GM12874 (cell line): ENCODE measurements around the gene C14orf180.

Experiments used
- CTCF ChIP-seq: IDR thresholded peaks from 2 replicates; pipeline ENCODE4 v1.5.1; 2011; ENCODE audit warnings: low read depth, mild to moderate bottlenecking, control low read depth, low read length, moderate library complexity; ENCODE audit not compliant: insufficient read depth

C14orf180 gene

GRCh38 chr14:104564744-104565679 is 14.6 kb upstream of the C14orf180 start:
- no peak for TF ChIP-seq CTCF

- no peak for TF ChIP-seq CTCF
These were observed 12.2 kb upstream of the C14orf180 start for GRCh38 chr14:104567141-104567956.

- TF ChIP-seq CTCF: no peak
These were observed 11.7 kb upstream of the C14orf180 start for GRCh38 chr14:104567957-104568225.

GRCh38 chr14:104568620-104569019 is 10.9 kb upstream of the C14orf180 start:
- TF ChIP-seq CTCF: no peak

GRCh38 chr14:104569435-104569834 is 10.1 kb upstream of the C14orf180 start:
- TF ChIP-seq CTCF: no peak

- no peak for TF ChIP-seq CTCF
These were observed 8.3 kb upstream of the C14orf180 start for GRCh38 chr14:104571246-104571645.

- no peak for TF ChIP-seq CTCF
These were observed 7.4 kb upstream of the C14orf180 start for GRCh38 chr14:104572024-104572626.
